ENCODE data around the gene FAM120B.

The FAM120B gene

GRCh38 chr6:170270984-170271593, 35.5 kb upstream of the FAM120B start:
- no peak overlapping the region for H3K27ac ChIP-seq
- TF ChIP-seq CTCF (IDR thresholded peaks at IDR 0.05) = no peak
- H3K4me3 ChIP-seq (ENCODE audit: low read depth in 1 of 2, low read length in 1 of 2) = no peak overlapping the region
- H3K36me3 ChIP-seq = no peaks in the 10 kb centered on the region
- no peaks in the 10 kb centered on the region for H3K9me3 ChIP-seq
- peaks cover 8 to 10% of the 10 kb centered on the region in 2 experiments for H3K4me1 ChIP-seq (ENCODE audit: control insufficient read depth in 1 of 2, insufficient read depth in 1 of 2, low read depth in 1 of 2, low read length in 1 of 2)
- H3K27me3 ChIP-seq = peaks cover 36% of the 10 kb centered on the region

GRCh38 chr6:170271771-170272314, 34.7 kb upstream of the FAM120B start:
- Histone ChIP-seq H3K4me3 (ENCODE audit: low read depth in 1 of 2, low read length in 1 of 2) (peak overlapping the region; percentile 53 to 60), H3K27me3 (peaks cover 36% of the 10 kb centered on the region), H3K27ac (no peak overlapping the region), H3K9me3 (no peaks in the 10 kb centered on the region), H3K4me1 (ENCODE audit: control insufficient read depth in 1 of 2, insufficient read depth in 1 of 2, low read depth in 1 of 2, low read length in 1 of 2) (peaks cover 8 to 10% of the 10 kb centered on the region in 2 experiments), H3K36me3 (no peaks in the 10 kb centered on the region)
- TF ChIP-seq CTCF (IDR thresholded peaks at IDR 0.05) = no peak

- H3K4me1 ChIP-seq (ENCODE audit: control insufficient read depth in 1 of 2, insufficient read depth in 1 of 2, low read depth in 1 of 2, low read length in 1 of 2) = peaks cover 8 to 10% of the 10 kb centered on the region in 2 experiments
- no peaks in the 10 kb centered on the region for H3K9me3 ChIP-seq
- no peak for TF ChIP-seq CTCF (IDR thresholded peaks at IDR 0.05)
- peaks cover 36% of the 10 kb centered on the region for H3K27me3 ChIP-seq
- H3K4me3 ChIP-seq (ENCODE audit: low read depth in 1 of 2, low read length in 1 of 2) = peak overlapping the region; percentile 53 to 60
- no peak overlapping the region for H3K27ac ChIP-seq
- no peaks in the 10 kb centered on the region for H3K36me3 ChIP-seq
Observed at GRCh38 chr6:170272341-170273065, 34.1 kb upstream of the FAM120B start.

- TF ChIP-seq CTCF (IDR thresholded peaks at IDR 0.05) = no peak
- no peaks in the 10 kb centered on the region for H3K9me3 ChIP-seq
- no peaks in the 10 kb centered on the region for H3K36me3 ChIP-seq
- H3K27me3 ChIP-seq = peaks cover 36% of the 10 kb centered on the region
- H3K4me1 ChIP-seq (ENCODE audit: control insufficient read depth in 1 of 2, insufficient read depth in 1 of 2, low read depth in 1 of 2, low read length in 1 of 2) = peaks cover 12 to 17% of the 10 kb centered on the region in 2 experiments
- no peak overlapping the region for H3K27ac ChIP-seq
- H3K4me3 ChIP-seq (ENCODE audit: low read depth in 1 of 2, low read length in 1 of 2) = no peak overlapping the region
Observed at GRCh38 chr6:170273191-170273590, 33.4 kb upstream of the FAM120B start.

- Histone ChIP-seq H3K9me3 (no peaks in the 10 kb centered on the region), H3K4me1 (ENCODE audit: control insufficient read depth in 1 of 2, insufficient read depth in 1 of 2, low read depth in 1 of 2, low read length in 1 of 2) (peaks cover 17 to 22% of the 10 kb centered on the region in 2 experiments), H3K27ac (no peak overlapping the region), H3K27me3 (peaks cover 36% of the 10 kb centered on the region), H3K4me3 (ENCODE audit: low read depth in 1 of 2, low read length in 1 of 2) (no peak overlapping the region), H3K36me3 (no peaks in the 10 kb centered on the region)
- no peak for TF ChIP-seq CTCF (IDR thresholded peaks at IDR 0.05)
Observed at GRCh38 chr6:170273681-170274080, 32.9 kb upstream of the FAM120B start.

Measured in neutrophil (primary cell).